Astrocyte of the spinal cord (primary cell): ENCODE measurements around the gene TTC39A.

Experiments
- DNase-seq: peaks from one replicate; pipeline ENCODE4 v3.0.0; 2011; ENCODE audit warnings: low read depth, low spot score
- H3K4me3 ChIP-seq: 2 replicates; pipeline ENCODE4 v1.5.1; 2011; ENCODE audit warnings: low read depth, mild to moderate bottlenecking, low read length, moderate library complexity
- in situ Hi-C: cut with HindIII; loops from 2 replicates; pipeline ENCODE4 v1.10.0; 2017; ENCODE audit warnings: low sequenced_read_pairs
- TF ChIP-seq, protein P1 (sequence below): IDR thresholded peaks from 2 replicates; pipeline ENCODE4 v1.5.1; 2012; ENCODE audit warnings: low read depth, mild to moderate bottlenecking, low read length, inconsistent platforms

TTC39A gene

GRCh38 chr1:51301844-51302162 is 28.6 kb downstream of the TTC39A start:
- H3K4me3 ChIP-seq = no peak overlapping the region
- no peak for DNase-seq
- TF ChIP-seq, protein P1, sequence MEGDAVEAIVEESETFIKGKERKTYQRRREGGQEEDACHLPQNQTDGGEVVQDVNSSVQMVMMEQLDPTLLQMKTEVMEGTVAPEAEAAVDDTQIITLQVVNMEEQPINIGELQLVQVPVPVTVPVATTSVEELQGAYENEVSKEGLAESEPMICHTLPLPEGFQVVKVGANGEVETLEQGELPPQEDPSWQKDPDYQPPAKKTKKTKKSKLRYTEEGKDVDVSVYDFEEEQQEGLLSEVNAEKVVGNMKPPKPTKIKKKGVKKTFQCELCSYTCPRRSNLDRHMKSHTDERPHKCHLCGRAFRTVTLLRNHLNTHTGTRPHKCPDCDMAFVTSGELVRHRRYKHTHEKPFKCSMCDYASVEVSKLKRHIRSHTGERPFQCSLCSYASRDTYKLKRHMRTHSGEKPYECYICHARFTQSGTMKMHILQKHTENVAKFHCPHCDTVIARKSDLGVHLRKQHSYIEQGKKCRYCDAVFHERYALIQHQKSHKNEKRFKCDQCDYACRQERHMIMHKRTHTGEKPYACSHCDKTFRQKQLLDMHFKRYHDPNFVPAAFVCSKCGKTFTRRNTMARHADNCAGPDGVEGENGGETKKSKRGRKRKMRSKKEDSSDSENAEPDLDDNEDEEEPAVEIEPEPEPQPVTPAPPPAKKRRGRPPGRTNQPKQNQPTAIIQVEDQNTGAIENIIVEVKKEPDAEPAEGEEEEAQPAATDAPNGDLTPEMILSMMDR = no peak
- in situ Hi-C loops = no loop called here

DNA sequence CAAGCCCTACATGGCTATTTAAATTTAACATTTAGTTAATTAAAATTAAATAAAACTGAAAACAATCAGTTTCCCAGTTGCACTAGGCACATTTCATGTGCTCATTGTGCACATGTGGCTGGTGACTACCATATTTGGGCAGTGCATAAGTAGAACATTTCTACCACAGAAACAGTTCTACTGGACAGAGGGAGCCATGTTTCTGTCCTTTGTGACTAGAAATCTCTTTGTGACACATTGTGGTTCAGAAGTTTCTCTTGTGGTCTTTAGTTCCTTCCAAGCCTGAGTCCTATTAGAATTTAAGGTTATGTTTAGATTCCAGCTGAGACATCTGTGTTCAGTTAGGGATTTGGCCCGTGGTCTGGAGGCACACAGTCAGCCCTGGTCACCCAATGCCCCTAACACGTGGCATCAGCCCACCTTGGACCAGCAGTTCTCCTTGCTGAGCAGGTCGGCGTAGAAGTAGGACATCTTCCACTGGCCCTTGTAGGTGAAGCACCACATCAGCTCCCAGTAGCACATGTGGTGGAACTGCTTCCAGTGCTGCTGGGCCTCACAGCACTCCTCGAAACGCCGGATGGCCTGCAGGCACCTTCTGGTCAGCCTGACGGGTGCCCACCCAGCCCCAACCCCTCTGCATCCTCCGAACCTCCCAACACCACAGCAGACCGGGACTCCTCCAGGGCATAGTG is 29.1 kb downstream of the TTC39A start:
- TF ChIP-seq, protein P1 = no peak
- in situ Hi-C loops = no loop called here

GRCh38 chr1:51299981-51300670 is 30.2 kb downstream of the TTC39A start:
- TF ChIP-seq, protein P1 = no peak
- in situ Hi-C loops = no loop called here
- no peak overlapping the region for H3K4me3 ChIP-seq
- no peak for DNase-seq

More for the DNA sequence above, 29.1 kb downstream of the TTC39A start:
- peak; percentile 33 for DNase-seq
- no peak overlapping the region for H3K4me3 ChIP-seq

GRCh38 chr1:51299185-51299885 is 31.0 kb downstream of the TTC39A start:
- TF ChIP-seq, protein P1 = no peak
- DNase-seq = no peak
- in situ Hi-C loops = no loop called here

DNA sequence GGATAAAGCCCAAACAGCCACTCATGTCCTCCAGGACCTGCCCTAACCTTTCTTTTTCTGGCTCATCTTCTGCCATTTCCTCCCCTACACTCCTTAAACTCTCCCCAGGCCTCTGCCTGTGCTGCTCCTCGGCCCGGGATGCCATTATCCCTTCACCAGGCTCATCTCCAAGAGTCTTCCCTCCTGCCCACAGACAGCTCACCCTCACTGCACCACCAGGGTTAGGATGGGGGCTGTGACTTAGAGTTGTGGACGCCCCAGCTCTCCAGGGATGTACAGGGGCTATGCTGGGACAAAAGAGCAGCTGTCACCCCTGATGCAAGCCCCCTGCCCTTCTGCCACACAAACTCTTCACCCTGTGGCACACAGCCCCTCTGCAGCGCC is 32.0 kb downstream of the TTC39A start:
- TF ChIP-seq, protein P1 = no peak
- DNase-seq = no peak
- in situ Hi-C loops = no loop called here
- no peak overlapping the region for H3K4me3 ChIP-seq

More at GRCh38 chr1:51299185-51299885, 31.0 kb downstream of the TTC39A start:
- H3K4me3 ChIP-seq = no peak overlapping the region

DNA sequence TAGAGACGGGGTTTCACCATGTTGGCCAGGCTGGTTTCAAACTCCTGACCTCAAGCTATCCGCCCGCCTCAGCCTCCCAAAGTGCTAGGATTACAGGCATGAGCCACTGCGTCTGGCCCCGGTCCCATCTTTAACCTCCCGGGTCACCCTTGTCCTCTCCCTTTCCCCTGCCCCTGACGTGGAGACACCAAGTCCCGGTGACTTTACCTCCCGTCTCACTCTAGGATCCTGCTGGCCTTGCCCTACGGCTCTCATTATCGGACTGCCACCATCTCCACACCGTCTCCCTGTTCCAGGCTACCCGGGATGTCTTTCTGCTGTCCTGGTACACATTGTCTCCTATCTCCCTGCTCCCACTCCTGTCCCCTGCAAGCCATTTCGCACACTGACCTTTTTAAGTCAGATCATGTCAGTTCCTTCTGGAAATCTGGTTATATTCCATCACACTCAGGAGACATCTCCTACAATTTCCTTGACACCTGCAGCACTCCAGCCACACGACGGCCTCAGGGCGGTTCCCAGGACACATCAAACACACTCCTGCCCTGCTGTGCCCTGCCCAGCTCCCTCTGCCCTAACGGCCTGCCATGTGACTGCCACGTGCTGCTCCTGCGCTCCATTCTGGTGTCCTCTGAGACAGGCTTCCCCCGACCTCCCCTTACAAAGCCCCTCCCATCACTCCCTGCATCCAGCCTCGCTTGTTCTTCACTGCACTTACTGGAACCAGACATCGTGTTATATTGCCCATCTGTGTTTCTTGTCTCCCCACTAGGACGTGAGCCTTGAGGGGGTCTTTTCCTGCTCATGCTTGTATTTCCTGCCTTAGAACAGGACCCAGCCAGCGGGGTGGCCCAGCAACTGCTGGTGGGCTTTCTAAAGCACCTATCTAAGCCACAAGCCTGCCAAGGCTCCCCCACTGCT is 32.7 kb downstream of the TTC39A start:
- in situ Hi-C loops = no loop called here
- no peak for DNase-seq
- H3K4me3 ChIP-seq = no peak overlapping the region
- TF ChIP-seq, protein P1 = no peak
